Right hindlimb (tissue), 1 donor: Measurements from ENCODE around the gene PDE6H.

Source experiments
- DNase-seq: peaks from one replicate; pipeline ENCODE4 v3.0.0-alpha.2; 2018

Gene PDE6H

DNA sequence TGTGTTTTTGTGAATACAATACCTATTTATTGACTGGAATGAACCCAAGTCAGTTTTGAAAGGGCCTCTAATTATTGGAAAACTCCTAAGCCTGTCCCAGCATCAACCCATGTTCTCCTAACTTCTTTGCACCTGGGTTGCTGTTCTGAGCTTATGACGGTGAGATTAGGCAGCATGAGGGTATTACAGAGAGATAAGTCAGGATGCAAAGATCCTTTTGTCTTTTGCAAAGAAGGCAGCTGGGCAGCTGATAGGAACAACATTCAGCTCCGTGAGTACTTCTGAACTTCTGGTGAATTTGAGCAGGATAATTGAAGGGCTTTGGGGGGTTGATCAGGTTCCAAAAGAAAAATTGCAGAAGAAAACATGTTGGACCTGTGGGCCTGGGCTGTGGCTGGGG, at the start of gene PDE6H:
TSS of gene PDE6H (plus strand) at position 227 of the 400 bp plus-strand sequence. CDS start 4,971 bp downstream, outside the sequence.
- DNase-seq, result no peak

DNA sequence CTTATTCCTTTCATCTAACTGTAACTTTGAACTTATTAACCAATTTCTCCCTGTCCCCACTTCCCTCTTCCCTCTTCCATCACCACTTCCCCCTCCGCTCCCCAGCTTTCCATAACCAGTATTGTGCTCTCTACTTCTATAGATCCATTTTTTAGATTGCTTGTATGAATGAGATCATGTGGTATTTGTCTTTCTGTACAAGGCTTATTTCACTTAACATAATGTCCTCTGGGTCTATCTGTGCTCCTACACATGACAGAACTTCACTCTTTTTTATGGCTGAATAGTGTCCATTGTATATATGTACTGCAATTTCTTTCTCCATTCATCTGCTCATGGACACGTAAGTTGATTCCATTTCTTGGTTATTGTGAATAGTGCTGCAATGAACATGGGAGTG, 48.9 kb upstream of the PDE6H start:
- no peak for DNase-seq

DNA sequence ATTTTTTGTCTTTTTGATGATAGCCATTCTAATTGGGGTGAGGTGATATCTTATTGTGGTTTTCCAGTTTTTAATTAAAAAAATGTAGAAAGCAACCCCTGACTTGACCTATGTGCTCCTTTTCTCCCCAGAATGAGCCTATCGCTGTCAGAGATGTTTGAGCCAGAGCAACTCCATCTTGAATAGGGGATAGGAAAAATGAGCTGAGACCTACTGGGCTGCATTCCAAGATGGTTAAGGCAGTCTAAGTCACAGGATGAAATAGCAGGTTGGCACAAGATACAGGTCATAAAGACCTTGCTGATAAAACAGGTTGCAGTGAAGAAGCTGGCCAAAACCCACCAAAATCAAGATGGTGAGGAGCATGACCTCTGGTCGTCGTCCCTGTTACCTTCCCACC, 48.3 kb upstream of the PDE6H start:
- DNase-seq, result no peak

DNA sequence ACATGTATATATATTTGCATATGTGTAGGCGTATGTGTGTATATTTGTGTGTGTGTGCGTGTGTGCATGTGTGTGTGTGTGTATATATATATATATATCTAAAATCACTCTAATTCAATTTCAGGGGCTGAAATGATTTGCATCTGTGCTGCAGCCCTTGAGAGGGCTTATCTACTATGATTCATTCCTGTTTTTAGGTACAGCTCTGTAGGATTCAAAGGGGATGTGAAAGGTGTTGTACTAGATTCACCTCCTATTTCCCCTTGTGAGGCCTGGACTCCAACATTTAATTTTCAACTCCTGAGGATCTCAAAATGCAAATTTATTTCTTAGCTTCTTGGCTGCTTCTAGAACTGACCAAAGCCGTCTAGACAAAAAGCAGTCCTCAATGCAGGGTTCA, 45.6 kb upstream of the PDE6H start:
- no peak for DNase-seq

DNA sequence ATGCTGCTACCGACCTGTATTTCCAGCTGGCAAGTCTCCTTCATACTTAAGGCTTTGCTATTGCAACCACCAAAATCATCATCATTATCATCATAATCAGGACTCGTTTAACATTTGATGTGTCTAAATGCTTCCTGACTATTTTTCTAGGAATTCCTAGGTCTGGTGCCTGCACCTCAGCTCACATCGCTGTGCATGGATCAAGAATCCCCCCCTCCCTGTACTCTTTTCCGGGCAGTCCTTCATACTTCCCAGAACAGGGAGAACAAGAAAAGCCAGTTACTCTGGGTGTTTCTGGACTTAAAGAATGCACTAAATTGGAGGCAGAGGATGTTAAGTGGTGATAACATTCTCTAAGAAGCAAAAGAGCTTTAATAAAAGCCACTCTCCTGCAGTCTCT, 43.9 kb upstream of the PDE6H start:
- DNase-seq, result peak; percentile 63

DNA sequence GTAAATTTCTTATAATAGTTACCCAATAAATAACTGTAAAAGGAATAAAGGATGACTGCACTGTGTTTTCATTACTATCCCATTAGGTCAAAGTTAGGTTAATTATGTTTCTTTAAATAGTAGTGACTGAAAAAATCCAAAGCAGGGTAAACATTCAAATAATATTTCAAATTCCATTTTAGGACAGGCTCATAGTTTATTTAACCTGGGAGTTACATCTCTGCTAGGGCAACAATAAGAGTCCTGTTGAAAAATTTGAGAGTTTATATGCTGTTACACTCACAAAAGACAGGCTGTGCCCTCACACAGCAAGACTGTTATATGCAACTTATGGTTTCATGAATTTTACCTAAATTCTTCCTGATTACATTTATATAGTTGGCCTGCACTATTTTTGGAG, 42.5 kb upstream of the PDE6H start:
- no peak for DNase-seq

DNA sequence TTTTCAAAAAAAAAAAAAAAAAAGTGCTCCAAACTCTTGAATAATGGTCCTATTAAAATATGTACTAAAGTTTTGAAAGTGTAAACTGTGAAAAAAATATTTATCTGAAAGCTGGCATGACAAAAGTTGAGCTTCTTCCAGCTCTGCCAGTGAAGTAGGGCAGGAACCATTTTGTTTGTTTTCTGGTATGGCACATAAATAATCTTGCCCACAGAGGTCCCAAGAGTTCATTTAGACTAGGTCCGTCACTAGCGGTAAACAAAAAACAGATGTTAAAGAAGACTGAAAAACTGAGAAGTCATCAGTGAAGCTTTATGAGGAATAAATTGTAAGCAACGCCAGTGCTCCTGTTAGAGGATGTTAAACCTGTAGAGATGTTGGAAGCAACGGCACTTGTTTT, 41.5 kb upstream of the PDE6H start:
- no peak for DNase-seq

DNA sequence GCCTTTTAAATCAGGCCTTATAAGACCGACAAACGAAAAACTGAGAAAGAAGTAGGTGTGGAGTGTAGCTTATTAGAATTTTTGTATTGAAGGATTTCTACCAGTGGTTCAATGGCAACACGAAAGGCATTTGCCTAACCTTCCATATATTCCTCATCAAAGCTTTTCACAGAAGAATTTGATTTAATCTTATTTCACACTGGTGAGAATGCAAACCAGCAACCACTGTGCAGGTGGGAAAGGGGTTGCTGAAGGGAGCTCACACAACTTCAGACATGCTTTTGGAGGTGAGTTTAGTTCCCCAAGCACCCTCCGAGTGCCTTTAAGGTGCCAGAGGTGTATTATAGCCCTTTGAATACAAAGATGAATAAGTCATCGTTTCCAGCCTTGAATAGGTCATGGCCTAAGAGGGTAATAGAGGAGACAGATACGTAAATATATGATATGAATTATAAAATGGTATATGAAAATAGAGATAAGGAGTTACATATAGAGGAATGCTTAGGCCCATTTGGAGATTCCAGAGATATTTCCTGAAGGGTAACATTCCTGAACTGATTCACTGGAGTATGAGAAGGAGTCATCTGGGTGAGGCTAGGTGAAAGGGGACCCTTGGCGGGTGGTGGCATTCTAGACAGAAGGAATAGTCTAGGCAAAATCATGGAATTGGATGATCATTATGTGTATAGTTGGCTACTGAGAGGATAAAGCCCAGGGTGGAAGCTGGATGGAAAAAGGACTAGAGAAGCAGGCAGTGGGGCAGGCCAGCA, 40.9 kb upstream of the PDE6H start:
- DNase-seq, result no peak

DNA sequence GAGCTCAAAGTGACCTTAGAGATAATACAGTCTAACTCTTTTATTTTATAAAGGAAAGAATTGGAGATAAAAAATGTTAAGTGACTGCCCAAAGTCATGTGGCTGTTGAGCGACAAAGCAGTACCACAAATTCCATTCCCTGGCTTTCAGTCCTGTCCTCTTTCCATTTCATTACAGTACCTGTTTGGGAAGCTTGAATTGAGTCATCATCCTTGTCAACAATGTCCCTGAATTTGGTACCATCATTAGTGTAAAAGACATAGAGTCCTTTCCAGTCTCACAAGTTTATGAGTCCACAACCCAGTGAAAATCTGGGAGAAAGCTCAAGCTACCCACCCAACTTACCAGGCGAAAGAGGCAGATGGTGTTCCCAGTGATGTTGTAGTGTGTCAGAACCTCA, 38.3 kb upstream of the PDE6H start:
- no peak for DNase-seq

DNA sequence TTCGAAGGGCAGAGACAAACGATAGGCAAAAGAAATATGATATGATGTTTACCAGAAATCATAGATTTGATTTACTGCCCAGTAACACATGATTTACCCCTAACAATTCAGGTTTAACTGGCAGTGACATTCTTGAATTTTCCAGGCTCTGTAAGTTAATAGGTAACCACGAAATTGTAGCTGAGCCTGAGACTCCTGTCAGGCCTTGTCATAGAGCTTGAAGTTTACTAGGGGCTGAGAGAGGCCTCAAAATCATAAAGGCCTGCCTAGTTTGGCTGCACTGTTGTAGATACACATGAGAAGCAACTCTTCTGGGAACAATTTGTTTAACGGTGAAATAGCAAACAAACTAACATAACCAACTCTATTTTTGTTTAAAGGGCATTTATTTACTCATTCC, 37.8 kb upstream of the PDE6H start:
- DNase-seq, result no peak

DNA sequence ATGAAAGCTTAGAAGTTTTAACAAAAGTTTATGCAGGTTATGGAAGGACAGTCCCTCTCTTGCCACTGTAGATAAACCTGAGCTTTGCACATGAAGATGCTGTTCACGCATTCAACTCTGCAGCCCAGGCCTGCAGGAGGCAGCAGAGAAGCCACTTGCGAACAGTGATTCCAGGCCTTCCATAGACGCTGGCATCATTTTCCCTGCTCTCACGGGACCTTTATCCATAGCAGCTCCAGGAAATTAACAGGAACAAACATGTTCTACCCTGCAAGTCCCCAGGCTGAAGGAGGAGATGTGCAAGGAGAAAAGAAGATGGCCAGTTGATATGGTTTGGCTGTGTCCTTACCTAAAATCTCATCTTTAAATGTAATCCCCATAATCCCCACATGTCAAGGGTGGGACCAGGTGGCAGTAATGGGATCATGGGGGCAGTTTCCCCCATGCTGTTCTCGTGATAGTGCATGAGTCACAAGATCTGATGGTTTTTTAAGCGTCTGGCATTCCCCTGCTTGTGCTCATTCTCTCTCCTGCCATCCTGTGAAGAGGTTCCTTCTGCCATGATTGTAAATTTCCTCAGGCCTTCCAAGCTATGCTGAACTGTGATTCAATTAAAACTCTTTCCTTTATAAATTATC, 36.5 kb upstream of the PDE6H start:
- no peak for DNase-seq

DNA sequence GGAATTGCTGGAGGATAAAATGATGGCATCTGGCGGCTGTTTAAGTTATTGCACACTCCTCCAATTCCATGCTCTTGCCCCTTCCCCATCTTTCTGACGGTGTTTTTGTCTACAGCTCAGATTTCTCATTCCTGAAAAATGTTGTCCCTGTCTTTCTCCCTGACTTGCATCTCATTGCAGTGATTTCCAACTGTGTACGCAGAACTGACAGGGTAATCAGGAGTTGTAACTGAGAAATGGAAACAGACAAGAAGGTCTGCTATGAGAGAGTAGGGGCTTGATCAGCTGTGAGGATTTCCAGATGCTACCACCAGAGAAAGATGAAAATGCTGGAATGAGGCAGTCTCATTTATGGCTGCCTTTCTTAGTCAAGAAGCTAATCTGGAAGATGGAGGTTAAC, 35.8 kb upstream of the PDE6H start:
- no peak for DNase-seq

DNA sequence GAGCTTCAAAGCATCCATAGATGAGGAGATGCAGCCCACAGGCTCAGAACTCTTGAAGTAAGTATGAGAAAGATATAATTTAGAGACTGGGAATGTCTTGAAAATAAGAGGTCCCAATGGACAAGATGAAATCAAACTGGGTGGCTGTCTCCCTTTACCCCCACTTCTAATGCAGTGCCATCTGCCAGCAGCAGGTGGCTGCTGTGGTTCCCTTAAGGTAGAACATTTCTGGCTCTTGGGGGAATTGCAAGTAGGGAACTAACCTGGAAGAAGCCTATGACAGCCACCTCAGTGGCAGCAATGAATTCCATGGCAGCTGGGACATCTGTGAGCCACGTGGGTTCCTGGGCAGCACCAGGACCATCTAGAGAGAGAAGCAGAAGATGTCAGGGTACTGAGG, 35.2 kb upstream of the PDE6H start:
- no peak for DNase-seq

DNA sequence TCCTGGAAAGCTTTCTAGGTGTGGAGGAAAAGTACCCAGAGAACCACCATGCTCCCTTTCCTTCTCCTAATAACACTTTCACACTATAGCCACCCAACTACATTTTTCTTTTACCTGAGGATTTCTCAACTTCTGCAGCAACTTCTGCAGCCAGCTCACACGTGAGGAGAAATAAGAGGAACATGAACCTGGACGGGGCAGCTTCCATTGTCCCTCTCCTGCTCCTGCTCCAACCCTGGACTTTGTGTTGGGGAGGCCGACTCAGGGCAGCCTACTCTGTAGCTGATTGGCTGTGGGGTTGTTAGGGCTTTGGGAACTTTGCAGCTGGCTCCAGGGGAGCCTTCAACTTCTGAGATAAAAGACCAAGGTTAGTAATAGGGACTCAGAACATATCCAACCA, 34.5 kb upstream of the PDE6H start, which contains the start of gene ERP27:
TSS of gene ERP27 (minus strand) at position 237 of the 400 bp plus-strand sequence. CDS start at position 208, 29 bp downstream.
- no peak for DNase-seq

DNA sequence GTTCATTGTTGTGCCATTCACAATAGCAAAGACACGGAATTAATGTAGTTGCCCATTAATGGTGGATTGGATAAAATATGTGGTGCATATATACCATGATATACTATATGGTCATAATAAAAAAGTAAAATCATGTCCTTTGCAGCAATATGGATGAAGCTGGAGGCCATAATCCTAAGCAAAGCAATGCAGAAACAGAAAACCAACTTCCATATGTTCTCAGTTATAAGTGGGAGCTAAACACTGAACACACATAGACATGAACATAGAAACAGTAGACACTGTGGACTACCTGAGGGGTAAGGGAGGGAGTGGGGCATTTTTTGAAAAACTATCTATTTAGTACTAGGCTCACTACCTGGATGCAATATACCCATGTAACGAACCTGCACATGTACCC, 31.5 kb upstream of the PDE6H start:
- no peak for DNase-seq

DNA sequence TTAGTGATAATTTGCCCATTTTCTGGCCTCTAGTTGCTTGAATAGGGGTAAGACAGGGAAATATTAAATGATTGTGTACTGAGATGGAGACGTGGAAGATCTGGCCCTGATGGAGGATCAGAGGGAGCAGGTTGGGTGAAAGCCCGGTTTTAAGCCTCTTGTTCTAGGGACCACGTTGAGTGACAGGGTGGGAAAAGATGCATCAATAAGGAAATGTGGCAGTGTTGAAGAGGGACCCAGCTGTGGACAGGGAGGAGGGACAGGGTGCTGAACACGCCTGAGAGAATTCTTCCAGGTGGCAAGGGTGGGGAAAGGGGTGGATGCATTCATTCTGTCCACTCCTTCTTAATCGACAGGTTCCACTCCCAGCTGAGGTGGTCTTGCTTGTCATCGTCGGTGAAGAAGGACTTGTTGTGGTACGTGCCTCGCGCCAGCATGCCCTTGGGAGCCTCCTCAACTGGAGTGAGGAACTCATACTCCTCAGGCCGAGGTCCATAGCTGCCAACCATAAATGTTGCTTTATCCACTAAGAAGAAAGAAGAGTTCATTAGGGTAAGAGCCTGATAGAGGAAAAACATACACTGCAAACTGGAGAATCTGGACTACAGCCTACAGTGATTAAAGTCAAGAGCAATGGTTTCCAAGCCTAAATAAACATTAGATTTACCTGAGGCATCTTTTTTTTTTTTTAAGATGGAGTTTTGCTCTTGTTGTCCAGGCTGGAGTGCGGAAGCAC, 30.5 kb upstream of the PDE6H start:
- DNase-seq, result no peak

DNA sequence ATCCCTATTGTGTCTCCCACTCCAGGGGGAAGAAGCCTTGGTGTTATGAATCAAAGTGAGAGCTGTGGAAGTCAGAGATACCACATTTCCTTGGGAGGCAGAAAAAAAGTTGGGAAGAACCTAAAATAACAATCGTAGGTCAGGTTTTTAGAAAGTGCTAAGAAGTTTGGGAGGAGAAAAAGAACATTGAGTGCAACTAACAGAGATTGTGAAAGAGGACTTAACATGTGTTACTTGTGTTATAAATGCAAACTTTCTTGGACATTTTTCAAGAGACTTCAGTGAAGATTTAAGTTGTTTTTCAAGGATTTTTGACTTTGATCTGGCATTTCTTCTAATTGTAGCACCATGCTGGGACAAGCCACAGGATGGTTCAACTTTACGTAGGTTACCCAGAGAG, 26.7 kb upstream of the PDE6H start:
- DNase-seq, result no peak

DNA sequence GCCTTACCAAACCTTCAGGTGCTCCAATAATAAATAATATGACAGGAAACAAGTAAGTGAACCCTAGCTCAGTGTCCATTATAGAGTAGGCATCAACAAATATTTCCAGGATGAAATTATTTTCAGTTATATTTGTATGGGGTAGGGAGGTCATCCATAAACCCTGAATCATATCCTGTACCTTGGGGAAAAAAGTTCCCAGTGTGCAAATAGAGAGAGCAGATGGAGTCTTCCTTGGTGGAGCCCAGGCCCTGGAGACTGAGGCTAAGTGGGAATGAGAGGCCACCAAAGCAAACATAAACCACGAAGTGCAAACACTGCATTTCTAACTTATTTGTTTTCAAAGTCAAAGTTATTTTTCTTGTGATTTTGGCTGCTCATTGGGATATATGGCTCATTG, 26.0 kb upstream of the PDE6H start:
- DNase-seq, result no peak

DNA sequence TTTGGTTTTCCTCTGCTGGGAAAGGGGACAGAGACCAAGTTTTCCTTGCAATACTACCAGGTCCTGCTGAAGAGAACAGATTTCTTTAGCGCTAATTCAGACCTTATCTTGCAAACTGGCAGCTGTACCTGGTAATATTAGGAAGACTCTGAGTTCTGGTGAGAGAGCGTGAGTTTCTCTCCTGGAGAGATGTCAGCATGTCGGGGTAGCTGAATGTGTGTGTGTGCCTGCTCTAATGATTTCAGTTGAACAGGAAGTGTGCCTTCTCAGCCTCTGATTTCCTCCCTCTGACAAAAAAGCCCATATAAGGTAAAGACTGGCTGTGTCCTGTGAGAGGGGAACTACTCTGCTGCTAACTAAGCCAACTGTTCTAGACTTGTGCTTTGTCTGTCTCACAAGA, 24.2 kb upstream of the PDE6H start:
- peak; percentile 44 for DNase-seq

DNA sequence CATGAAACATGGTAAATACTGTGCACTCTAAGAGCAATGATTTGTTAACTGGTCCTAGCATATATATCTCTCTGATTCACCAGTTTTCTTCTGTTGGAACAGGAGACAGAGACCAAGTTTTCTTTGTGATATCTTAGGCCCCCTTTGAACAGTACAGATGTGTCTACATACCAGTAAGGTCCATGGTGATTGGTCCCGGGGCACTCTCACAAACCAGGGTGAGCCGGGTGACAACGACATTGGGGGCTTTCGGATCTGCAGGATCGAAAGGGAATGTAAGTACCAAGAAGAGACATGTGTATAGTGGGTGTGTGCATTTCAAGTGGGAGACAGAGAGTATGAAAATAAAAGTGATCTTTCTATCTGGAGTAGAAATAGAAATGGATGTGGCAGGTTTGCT, 23.2 kb upstream of the PDE6H start:
- DNase-seq, result no peak

DNA sequence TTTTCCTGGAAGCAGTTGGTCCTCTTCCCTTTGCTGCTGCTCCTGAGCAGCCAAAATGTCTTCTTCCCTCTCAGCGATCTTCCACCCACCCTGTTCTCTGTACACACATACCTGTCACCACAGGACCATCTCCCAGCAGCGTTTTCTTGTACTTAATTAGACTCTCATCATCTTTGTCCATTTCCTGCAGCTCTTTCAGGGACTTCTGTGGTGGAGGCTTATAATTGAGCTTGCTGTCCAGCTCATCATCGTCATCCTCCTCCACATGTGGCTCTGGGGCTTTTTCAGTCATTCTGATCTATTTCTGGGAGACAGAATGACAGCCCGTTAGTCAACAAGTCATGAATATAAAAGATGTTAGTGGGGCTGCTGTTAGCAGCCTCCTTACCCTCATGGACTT, 22.4 kb upstream of the PDE6H start:
- DNase-seq, result no peak

DNA sequence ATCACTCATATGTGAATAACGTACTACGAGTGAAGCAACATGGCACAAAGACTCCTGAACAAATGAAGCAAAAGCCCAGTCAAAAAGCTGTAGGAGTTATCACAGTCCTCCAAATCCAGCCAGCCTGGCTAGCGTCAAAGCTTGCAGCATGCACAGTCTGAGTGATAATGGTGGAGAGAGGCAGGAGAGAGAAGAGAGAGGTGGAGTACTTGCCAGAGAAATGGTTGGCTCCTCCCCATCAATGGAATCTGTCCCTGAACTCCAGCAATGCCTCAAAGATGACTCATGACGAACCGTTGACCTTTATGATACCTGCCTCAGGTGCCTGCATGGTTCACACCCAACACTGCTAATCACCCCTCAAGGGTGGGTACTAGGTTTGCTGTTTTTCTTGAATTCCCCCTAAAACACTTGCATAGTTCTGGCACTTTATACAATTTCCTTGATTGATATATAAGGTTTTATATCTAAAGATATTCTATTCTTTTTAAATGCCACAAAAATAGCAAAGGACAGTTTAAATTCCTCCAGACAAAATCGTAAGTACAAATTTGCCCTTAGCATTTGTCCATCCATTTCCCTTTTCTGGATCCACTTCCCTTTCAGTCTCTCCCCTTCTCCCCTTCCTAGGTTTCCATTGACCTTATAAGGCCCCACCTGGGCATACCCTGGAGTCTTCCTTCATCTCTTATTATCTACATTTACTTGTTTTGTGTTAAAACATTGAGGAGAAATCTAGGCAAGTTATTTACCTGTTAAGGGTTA, 21.7 kb upstream of the PDE6H start:
- DNase-seq, result no peak

DNA sequence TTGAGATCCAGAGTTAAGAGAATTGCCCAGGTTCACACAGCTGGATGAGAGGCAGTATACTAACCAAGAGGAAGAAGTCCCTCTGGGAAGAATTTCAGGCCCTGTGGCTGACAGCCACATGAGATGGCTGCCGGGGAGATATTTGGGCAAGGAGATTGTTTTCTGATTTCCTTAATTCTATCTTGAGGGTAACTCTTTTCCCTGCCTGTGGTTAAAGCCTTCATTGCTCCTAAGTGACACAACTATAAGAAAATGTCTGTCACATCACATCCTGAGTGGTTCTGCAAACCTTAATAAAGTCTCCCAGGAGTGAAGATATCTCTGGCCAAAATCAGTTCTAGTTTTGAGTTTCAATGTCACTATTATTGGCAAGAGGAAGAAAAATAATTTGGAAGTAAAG, 21.0 kb upstream of the PDE6H start:
- DNase-seq, result no peak
